Gastroesophageal sphincter (tissue), 2 donors: ENCODE measurements around the gene SKIDA1.

Experiments used
- POLR2A ChIP-seq, 2 donors: fragments of 450-650 bp; IDR thresholded peaks; one replicate each; pipeline ENCODE4 v1.6.1; 2017; ENCODE audit warnings: antibody characterized with exemption in 2 of 2, mild to moderate bottlenecking in 2 of 2, moderate library complexity in 1 of 2
- POLR2AphosphoS5 ChIP-seq: sonication (generic); formaldehyde crosslinking; IDR thresholded peaks from one replicate; pipeline ENCODE4 v1.6.1; 2017; ENCODE audit warnings: antibody characterized with exemption

DNA sequence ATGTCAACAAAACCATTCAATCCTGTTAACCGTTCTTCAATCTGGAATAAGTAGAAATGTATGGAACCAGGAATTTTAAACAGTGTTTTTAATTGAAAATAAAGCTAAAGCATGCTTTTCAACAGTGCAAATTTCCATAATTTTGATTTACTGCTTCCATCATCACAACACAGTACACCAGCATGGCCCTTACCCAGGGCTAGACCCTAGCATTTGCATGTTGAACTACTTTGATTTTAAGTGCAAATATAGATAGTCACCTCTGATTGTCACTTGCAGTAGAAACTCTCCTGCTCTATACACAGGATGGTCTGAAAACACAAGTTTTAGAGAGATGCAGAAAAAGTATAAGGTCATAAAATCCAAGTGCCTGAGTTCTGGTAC is 12.1 kb downstream of the SKIDA1 start:
- TF ChIP-seq POLR2A (IDR thresholded peaks at IDR 0.05): no peak
- TF ChIP-seq POLR2AphosphoS5: no peak
